ENCODE data around the gene FSTL5.

DNA sequence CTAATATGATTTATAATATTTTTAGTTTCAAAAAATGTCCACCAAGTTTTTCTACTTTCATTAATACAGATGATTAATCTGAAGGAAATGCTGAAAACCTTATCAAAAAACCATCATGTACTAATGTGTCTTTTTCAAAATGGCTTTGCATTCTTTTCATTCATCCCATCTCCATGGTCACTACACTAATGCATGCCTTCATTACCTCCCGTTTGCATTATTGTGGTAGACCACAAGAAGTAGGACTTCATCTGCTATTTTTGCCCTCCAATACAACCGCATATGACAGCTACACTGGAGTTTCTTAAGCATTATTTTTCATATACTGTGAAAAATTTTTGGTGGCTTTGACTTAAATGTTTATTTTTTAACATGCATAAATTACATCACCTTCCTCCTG, 37.9 kb upstream of the FSTL5 start:
- TF ChIP-seq SIN3A (IDR thresholded peaks at IDR 0.05; ENCODE audit: borderline replicate concordance, insufficient read depth, low read length): no peak
- TF ChIP-seq POLR2AphosphoS5 (IDR thresholded peaks at IDR 0.05; ENCODE audit: low read depth, low read length): no peak
